22Rv1 (cell line): Measurements from ENCODE around the gene HPSE2.

Experiments
- CTCF ChIP-seq: fragments of 450-650 bp; IDR thresholded peaks from 2 replicates; pipeline ENCODE4 v1.5.1; 2017; ENCODE audit warnings: mild to moderate bottlenecking
- ZFX ChIP-seq: fragments of 450-650 bp; IDR thresholded peaks from 2 replicates; pipeline ENCODE4 v1.6.1; 2017; ENCODE audit warnings: antibody characterized with exemption, borderline replicate concordance

- TF ChIP-seq CTCF: no peak
- TF ChIP-seq ZFX: no peak
Observed at GRCh38 chr10:98450618-98451017, 785.0 kb downstream of the HPSE2 start.
